ENCODE data around the gene PHC3.

DNA sequence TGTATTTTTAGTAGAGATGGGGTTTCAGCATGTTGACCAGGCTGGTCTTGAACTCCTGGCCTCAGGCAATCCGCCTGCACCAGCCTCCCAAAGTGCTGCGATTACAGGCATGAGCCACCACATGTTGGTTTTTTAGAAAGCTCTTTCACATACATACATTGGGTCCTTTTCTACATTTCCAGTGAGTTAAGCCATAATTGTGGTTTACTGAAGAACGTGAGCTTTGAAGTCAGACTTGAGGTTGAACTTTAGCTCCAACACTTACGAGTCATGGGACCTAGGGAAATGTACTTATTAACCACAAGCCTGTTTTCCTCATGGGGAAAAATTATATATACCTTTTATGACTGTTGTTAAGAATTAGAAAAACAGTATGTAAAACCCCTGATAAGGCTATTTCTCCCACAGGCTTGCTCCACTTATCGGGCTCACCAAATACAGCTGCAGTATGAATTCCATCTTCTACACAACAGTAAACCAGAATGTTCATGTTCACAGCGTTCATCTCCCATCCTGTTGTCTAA lies 104.8 kb downstream of the PHC3 start:
- TF ChIP-seq TCF12 (IDR thresholded peaks at IDR 0.05; ENCODE audit: low read depth) (no peak), NFIC (IDR thresholded peaks at IDR 0.05) (no peak), RAD21 (IDR thresholded peaks at IDR 0.05; ENCODE audit: low read depth) (no peak), YY1 (IDR thresholded peaks at IDR 0.05; ENCODE audit: low read depth) (no peak), EP300 (IDR thresholded peaks at IDR 0.05; ENCODE audit: borderline replicate concordance) (no peak), CEBPB (IDR thresholded peaks at IDR 0.05) (no peak)

Measured in Ishikawa (cell line).